OCI-LY1 (cell line): Measurements from ENCODE around the gene CD207.

Source experiments
- CTCF ChIP-seq: fragments of 200-600 bp; sonication (generic), shearing (Covaris generic); IDR thresholded peaks from 2 replicates; pipeline ENCODE4 v1.5.1; 2017; ENCODE audit warnings: mild to moderate bottlenecking, antibody characterized with exemption, low read length, moderate library complexity, mixed read lengths
- EZH2 ChIP-seq: fragments of 200-600 bp; sonication (generic), shearing (Covaris generic); IDR thresholded peaks from 2 replicates; pipeline ENCODE4 v1.8.0; 2017; ENCODE audit warnings: borderline replicate concordance, mixed run types, mild to moderate bottlenecking, antibody characterized with exemption, low read length, moderate library complexity, mixed read lengths

- TF ChIP-seq CTCF (no peak), EZH2 (no peak)
These were observed 33.9 kb downstream of the CD207 start for GRCh38 chr2:70801607-70802263.
